ENCODE results near the gene EFCAB13.

The EFCAB13 gene

DNA sequence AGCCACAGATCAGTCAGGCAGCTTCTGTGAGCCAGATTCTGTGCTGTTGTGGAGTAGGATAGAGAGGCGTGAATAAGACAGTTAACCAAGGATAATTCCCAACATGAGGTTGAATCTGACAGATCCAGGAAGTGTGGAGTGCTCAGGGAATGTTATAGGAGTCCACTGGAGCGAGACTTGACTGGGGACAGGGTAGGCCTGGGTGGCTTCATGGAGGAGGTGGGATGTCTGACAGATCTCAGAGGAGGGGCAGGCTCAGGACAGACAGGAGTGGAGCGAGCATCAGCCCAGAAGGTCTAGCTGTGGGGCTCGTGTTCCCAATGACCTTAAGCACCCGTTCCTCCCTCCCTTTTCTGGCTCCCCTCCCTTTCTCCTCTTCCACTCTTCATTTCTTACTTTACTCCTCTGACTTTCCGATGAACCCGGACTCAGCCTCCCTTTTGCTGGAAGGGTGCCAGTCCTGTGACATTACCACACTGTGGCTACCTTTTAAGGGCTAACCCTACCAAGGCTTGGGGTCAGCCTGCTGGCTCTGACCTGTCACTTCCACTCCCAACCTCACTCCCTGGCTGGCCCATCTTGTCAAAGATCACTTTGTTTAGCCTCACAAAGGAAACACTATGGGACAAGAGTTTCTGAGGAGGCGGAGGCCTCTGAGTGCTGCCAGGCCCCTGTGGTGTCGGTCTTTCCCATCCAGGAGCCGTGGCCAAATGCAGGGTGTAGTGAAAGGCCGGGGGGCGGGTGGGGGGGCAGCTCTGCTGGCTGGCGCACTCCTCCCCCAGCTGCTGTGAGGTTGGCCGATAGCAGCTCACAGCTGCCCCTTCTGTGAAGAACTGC, 28.5 kb upstream of the EFCAB13 start:
- no peak for DNase-seq

DNA sequence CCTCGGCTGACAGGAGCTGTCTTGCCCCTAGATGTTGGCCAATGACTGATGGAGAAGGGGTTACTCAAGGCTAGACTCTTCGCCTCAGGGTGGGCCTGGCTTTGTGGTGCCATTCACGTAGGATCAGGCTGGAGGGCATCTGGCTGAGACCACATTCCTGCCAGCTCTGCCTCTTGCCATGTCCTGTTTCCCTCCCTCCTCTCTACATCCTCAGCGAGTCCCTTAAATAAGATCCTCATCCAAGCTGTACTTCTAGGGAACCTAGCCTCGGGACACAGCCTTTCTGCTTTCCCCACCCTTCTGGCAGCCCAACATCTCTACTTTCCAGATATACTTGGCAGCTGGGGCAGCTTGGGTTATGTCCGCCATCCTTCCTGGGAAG, 27.9 kb upstream of the EFCAB13 start:
- no peak for DNase-seq

DNA sequence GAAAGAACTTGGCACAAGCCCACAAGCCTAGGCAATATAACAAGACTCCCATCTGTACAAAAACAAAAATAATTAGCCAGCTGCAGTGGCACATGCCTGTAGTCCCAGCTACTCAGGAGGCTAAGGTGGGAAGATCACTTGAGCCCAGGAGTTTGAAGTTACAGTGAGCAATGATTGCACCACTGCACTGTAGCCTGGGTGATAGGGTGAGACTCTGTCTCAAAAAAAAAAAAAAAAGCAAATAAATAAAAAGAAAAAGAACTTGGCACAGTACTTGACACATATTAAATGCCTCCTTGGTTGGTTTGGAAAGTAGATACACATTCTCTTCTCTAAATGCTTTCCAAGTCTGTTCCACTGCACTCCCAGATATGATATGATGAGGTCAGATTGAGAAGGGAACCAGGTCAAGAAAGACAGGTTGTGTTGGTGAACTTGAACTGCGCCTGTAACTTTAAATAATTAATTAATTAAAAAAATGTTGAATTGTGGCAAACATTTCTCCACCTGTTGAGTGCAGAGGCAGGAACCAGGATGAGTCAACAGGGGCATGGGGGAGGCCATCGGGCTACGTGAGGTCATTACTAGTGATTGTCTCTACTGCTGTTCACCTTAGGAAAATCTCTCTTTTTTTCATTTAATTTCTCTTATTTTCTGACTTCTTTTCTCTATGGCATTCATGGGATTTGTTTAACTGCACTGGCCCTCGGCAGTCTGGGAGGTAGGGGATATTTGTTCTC, 25.9 kb upstream of the EFCAB13 start:
- no peak for DNase-seq

DNA sequence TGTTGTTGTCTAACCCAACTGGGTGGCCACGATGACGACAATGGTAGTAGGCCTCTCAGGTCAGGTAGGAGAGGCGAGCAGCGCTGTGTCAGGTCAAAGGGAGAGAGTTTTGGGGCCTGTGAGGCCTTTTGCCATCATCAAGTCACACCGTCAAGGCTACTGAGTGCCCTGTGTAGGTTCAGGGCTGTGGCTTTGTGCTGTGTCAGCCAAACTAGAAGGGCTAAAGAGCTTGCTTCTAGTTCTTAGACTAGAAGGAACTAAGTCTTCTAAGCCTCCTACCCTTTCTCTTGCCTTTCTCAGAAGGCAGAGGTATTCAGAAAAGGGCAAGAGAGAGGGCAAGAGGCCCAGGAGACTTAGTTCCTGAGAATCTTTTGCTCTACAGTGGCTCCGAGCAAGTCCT, 25.0 kb upstream of the EFCAB13 start:
- DNase-seq, result no peak

DNA sequence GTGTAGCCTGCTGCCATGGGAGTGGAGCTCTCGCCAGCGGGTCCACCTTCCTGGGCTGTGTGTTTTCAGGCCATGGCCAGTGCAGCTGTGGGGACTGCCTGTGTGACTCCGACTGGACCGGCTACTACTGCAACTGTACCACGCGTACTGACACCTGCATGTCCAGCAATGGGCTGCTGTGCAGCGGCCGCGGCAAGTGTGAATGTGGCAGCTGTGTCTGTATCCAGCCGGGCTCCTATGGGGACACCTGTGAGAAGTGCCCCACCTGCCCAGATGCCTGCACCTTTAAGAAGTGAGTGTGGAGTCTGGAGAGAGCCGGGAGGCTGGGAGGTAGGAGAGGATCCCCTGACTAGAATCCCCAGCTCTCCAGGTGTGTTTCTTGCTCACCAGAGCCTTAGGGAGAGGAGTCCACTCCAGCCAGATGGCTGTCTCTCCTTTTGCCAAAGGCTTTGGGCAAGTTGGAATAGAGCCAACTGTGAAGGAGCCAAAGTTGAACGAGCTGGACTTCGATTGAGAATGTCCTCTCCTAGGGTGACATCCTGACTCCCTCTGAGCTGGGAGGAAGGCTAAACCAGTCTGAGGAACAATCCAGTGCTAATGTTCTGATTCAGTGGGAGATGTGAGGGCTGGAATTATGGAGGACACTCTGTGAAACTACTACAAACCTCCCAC, 24.4 kb upstream of the EFCAB13 start:
- DNase-seq, result no peak

DNA sequence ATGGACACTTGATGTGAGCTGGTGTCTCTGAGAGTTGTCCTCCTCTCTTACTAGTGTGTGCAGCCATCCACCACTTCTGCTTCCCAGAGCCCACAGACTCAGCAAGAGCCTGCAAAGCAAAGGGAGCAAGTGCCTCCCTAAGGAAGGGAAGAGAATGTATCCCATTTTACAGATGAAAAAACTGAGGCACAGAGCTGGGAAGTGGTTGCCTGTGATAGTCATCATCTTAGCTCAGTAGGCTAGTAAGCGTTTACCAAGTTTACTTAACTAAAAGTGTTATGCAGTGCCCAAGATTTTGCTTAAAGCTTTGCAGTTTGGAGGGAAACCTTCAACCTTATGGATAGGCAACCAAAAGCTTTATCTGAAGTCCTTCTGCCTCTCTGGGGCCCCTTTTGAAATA, 23.0 kb upstream of the EFCAB13 start:
- DNase-seq, result no peak

DNA sequence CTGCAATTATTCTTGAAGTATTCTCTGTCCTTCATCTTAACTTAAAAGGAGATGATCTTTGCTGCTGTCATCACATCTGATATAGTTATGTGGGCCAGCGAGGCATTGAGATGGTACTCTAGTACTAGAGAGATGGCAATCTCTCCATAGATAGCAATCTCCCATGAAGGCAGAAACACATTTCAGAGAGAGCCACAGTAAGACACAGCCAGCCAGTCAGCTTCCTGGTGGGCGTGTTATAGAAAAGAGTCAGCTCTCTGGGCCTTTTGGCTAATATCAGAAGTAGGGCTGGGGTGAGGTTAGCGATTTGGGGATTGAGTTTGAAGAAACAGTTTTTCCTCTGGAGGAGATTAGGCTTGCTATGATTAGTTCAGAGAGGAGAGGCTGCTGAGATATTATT, 22.6 kb upstream of the EFCAB13 start:
- no peak for DNase-seq

DNA sequence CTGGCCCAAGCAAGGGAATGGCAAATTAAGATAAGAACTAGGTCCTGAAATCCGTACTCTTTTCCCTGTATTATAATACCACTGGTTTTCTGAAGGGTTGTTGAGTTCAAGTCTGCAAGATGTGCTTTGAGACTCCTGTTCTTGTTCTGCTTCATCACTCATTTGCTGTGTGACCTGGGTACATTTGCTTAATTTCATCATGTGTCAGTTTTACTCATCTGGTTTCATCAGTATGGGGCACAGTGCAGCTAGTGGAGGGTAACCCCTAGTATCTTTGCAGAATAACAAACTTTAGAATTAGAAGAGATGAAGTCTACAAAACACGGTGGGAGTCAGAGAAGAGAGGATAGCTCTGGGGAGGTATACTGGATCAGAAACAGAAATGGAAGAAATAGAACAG, 21.9 kb upstream of the EFCAB13 start:
- DNase-seq, result no peak

DNA sequence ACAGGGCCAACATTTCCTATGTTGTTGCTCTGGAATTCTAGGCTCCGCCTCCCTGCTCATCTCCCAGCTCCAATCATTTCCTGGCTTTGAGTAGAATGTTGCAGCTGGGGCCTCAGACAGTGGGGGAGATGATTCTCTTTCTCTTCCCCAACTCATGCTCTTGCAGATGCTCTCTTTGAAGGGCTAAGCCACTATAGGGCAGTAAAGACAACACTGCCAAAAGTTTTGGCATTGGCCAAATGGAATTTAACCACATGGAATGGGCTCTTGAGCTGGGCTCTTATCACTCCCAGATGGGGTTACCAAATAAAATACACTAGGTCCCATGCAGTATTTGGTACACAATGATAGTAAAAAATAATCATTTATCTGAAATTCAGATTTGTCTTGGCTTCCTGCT, 19.6 kb upstream of the EFCAB13 start:
- DNase-seq, result no peak

DNA sequence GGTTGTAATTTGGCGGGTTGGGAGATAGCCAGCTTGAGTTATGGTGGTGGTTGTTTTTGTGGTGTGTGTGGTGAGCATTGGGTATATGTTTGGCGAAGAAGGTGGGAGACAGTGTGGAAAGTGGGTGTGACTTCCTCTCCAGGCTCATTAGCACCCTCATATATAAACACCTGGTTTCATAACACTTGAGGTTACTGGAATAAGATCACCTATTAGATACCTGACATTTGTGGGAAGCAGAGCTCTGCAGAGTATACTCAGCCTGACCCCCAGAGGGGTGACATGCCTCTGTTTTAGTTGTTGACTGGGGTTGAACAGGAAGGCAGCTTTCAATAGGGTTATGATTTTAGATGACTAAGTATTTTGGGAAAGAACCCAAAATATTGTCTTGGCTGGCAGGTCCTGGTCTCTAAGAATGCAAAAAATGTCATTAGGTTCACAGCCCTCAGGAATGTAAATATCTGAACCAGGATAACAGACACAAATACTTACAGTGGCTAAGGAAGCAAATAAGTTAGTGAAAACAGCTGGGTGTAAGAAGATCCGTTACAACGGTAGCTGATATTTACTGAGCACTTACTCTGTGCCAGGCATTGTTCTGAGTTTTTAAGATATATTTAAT, 18.3 kb upstream of the EFCAB13 start:
- DNase-seq, result no peak

DNA sequence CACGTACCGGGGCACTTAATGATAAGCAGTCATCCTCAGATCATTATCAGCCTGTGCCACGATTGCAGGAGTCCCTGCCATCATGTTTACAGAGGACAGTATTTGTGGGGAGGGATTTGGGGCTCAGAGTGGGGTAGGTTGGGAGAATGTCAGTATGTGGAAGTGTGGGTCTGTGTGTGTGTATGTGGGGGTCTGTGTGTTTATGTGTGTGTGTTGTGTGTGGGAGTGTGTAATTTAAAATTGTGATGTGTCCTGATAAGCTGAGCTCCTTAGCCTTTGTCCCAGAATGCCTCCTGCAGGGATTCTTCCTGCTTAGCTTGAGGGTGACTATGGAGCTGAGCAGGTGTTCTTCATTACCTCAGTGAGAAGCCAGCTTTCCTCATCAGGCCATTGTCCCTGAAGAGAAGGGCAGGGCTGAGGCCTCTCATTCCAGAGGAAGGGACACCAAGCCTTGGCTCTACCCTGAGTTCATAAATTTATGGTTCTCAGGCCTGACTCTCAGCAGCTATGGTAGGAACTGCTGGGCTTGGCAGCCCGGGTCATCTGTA, 13.5 kb upstream of the EFCAB13 start:
- no peak for DNase-seq

DNA sequence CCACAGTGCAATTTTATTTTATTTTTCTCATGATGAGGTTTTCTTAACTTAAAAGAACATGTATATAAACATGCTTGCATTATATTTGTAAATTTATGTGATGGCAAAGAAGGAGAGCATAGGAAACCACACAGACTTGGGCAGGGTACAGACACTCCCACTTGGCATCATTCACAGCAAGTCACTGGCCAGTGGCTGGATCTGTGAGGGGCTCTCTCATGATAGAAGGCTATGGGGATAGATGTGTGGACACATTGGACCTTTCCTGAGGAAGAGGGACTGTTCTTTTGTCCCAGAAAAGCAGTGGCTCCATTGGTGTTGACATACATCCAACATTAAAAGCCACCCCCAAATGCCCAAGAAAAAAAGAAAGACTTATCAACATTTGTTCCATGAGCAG, 12.3 kb upstream of the EFCAB13 start:
- no peak for DNase-seq

DNA sequence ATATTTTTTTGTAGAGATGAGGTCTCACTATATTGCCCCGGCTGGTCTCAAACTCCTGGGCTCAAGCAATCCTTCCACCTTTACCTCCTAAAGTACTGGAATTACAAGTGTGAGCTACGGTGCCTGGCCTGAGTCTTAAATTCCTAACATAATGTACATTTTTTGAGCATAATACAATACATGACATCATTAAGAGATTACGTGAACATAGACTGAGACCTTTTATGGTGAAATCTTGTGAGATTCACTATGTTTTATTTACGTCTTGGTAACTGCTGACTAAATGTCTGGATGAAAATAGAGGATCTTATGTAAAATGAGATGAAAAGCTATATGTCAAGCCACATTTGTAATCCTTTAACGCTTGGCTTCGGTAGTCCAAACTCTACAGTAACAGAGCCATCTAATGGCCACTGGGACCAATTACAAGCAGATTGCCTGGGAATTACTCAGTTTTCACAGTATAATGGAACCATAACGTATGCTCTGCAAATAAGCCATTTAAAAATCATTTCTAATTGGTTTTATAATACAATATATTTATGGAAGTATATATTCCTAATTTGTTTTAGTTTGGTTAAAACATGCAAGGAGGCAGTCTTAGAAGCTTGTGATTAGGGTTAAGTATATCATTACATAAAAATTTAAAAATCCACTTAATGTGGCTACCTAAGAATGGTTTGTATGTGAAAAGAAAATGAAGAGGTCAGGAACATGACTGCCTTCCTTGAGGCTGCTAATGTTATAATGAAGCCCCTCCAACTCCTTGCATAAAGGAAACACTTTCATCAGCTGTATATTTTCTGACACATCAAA, 8.1 kb upstream of the EFCAB13 start:
- DNase-seq, result peak in 1 of 2 experiments; percentile 4

DNA sequence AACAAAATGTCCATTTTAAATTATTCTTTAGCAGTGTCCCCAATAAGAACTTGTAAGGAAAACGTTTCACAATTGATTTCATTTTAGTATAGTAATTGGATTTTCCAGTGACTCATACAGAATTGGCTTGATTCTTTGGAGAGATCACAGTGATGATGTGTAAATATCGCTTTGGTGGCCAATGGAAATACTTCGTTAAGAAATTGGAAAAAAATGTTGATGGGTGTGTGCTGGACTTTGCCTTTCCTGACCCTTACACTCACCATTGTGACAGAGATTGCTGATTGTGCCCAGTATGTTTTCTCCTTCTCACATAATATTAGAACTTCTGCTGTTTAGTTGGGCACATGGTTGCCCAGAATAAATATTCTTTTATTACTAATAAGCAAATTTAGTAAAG, 7.4 kb upstream of the EFCAB13 start:
- no peak for DNase-seq

DNA sequence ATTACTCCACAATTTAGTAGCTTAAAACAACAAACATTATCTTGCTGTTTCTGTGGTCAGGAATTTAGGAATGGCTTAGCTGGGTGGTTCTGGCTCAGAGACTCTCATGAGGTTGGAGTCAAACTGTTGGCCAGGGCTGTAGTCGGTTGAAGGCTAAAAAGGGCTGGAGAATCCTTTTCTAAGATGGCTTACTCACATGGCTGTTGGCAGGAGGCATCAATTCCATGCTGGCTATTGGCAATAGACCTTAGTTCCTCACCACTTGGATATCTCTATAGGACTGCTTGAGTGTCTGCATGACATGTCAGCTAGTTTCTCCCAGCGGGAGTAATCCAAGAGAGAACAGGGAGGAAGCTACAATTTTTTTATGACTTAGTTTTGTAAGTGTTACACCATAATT, 6.6 kb upstream of the EFCAB13 start:
- DNase-seq, result no peak

DNA sequence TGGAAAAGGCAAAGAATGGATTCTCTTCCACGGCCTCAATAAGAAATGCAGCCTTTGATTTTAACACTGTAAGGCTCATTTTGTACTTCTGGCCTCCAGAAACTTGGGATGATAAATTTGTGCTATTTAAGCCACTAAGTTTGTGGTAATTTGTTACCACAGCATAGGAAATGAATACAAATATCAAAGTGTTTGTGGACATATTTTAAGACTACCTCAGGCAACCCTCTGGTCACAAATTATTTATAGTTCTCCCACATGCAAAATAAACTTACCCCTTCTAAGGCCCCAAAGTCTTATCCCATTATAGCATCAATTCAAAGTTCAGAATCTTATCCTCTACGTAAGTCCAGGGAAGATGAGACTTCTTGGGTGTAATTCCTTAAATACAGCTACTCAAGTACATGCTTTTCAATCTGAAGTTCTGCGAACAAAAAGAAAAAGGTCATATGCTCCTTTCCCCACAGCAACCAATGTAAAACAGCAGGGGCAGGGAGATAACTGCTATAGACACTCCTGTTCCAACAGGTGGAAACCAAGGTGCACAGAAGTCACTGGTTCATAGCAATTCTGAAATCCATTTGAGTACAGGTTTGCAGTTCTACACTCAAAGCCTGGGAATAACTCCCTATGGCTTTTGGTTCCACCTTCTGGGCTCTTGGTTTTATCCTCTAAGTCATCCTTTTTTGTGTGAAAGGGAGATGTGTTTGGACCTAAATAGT, 5.4 kb upstream of the EFCAB13 start:
- no peak for DNase-seq

DNA sequence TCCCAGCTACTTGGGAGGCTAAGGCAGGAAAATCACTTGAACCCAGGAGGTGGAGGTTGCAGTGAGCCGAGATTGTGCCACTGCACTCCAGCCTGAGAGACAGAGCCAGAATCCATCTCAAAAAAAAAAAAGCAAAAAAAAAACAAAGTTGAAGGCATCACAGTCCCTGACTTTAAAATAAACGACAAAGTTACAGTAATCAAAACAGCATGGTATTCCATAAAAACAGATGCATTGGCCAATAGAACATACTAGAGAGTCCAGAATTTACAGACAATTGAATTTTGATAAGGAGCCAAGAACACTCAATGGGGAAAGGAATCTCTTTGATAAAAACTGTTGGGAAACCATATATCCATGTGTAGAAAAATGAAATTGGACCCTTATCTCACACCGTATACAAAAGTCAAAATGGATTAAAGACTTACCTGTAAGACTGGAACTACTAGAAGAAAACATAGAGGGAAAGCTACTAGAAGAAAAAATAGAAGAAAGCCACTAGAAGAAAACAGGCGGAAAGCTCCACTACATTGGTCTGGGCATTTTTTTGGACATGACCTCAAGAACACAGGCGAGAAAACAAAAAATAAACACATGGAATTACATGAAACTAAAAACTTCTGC, 2.8 kb upstream of the EFCAB13 start:
- DNase-seq, result no peak

DNA sequence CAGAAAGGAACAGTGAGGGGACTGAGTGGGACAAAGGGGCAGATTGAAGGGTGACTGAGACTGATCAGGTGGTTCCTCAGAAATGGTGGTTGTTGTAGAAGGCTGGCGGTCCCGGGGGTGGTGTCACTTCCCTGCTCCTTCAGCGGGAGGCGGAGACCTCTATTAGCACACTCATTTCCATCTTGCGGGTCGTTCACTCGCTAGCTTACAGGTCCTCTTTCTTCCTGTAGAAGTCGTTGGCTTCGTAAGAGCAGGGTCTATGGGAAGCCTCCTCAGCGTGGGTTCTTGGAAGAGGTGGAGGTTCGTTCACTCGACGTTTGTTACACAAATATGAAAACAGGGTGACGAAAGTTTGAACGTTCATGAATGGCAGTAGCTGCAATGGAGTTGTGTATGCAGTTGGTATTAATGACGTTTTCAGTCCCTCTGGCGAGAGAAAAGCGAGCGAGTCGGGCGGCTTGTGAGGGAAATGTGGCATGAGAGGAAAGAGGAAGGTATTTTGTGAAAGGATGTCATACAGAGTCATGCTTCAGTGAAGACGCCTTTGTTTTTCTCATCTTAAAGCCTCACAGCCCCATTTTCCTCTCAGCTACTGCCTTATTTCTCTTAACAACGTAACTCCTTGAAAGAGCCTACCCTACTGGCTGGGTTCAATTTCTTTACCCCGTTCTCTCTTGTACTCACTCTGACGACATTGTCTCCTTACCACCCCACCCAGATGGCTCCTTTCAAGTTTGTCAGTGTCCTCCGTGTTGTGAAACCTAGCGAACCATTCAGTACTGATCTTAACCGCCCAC, 667 bp downstream of the EFCAB13 start:
- no peak for DNase-seq

DNA sequence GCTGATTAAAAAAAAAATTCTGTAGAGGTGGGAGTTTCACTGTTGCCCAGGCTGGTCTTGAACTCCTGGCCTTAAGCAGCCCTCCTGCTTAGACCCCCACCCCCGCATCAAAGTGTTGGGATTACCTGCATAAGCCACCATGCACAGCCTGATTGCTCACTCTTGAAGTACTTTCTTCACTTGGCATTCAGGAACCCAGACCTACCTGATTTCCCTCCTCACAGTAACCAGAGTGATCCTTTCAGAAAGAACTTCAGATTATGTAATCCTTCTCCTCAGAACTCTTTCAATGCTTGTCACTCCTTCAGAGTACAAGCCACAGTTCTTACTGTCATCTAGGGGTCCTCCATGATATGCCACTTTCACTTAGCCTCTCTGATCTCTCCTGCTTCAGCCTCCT, 1.4 kb downstream of the EFCAB13 start:
- DNase-seq, result no peak

DNA sequence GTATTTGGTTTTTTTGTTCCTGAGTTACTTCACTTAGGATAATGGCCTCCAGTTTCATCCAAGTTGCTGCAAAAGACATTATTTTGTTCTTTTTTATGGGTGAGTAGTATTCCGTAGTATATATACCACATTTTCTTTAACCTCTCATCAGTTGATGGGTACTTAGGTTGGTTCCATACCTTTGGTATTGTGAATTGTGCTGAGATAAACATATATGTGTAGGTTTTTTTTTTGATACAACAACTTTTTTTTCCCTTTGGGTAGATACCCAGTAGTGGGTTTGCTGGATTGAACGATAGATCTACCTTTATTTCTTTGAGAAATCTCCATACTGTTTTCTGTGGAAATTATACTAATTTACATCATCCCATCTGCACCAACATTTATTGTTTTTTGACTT, 6.8 kb downstream of the EFCAB13 start:
- DNase-seq, result no peak
